Pancreas (tissue), 8 donors: ENCODE results near the gene ISG20L2. TPM values are rescaled to one million over a fixed set of nuclear protein-coding genes. Genes with fewer than 3 reads are reported as not detected.

Experiments
- polyA plus RNA-seq, 2 donors: library from polyadenylated mRNA; stranded (reverse); fragments of 200-250 nt; gene quantifications; one replicate each; pipeline ENCODE4 v1.2.3, GENCODE V29; 2013
- total RNA-seq, 6 donors: library from RNA; stranded (reverse); fragmentation: NEBNext Ultra II Directional in 4 of 6; extraction: Animal tissue kit (Norgen Biotek cat#: 25700) in 4 of 6; gene quantifications; one replicate each; pipeline versions ENCODE4 v1.2.1 to v1.2.4, GENCODE V29; 2021 to 2023
- donor health status: healthy with polysubstance abuse.
- donor health status: DM: no; HTN: no; CAD: no; lungs with moderate emphysema.
- donor health status: DM: no; HTN: no; CAD: no.
- donor health status: Bipolar disorder and iron deficiency.
- donor health status: DM: yes; HTN: yes; CAD: no.
- donor health status: DM: no; HTN: no; CAD: no.
- donor health status: DM: no; HTN: no; CAD: no.
- donor health status: DM: yes; HTN: yes; CAD: no.

Gene ISG20L2
- total and polyA plus RNA-seq, 8 donors: 5.2 to 13.2 (median 8.3) TPM

Other genes with a start within 250 kb of the ISG20L2 start
- 10 to 100 TPM; 19.1 to 31.8 (median 26.2) TPM for gene MEF2D, start 228.0 kb downstream of the ISG20L2 start, total RNA-seq
- gene MEF2D, start 228.0 kb downstream of the ISG20L2 start, polyA plus RNA-seq: 10 to 100 TPM; 15.7 to 20.0 TPM
- gene IQGAP3, start 156.2 kb downstream of the ISG20L2 start, total RNA-seq: under 1 TPM in 5 of 6 donors, not detected in 1; 0.04 to 0.90 (median 0.32) TPM
- under 1 TPM; 0.02 to 0.23 TPM for gene IQGAP3, start 156.2 kb downstream of the ISG20L2 start, polyA plus RNA-seq
- gene TTC24, start 149.0 kb downstream of the ISG20L2 start, total RNA-seq: not detected
- not detected for gene TTC24, start 149.0 kb downstream of the ISG20L2 start, polyA plus RNA-seq
- gene NAXE, start 137.0 kb downstream of the ISG20L2 start, total RNA-seq: 10 to 100 TPM; 23.9 to 38.5 (median 36.1) TPM
- gene NAXE, start 137.0 kb downstream of the ISG20L2 start, polyA plus RNA-seq: 10 to 100 TPM; 35.0 to 60.4 TPM
- gene GPATCH4, start 127.3 kb downstream of the ISG20L2 start, total RNA-seq: 10 to 100 TPM in 3 of 6 donors, 1 to 10 TPM in 3; 6.4 to 16.0 (median 11.4) TPM
- gene GPATCH4, start 127.3 kb downstream of the ISG20L2 start, polyA plus RNA-seq: 10 to 100 TPM; 14.4 to 16.9 TPM
- gene HAPLN2, start 109.4 kb downstream of the ISG20L2 start, total RNA-seq: not detected
- gene HAPLN2, start 109.4 kb downstream of the ISG20L2 start, polyA plus RNA-seq: under 1 TPM; 0.38 to 0.46 TPM
- gene BCAN, start 86.6 kb downstream of the ISG20L2 start, total RNA-seq: under 1 TPM in 1 of 6 donors, not detected in 5; 0.12 TPM
- not detected for gene BCAN, start 86.6 kb downstream of the ISG20L2 start, polyA plus RNA-seq
- gene NES, start 51.4 kb downstream of the ISG20L2 start, total RNA-seq: 1 to 10 TPM; 1.1 to 7.6 (median 3.4) TPM
- 1 to 10 TPM; 3.5 to 7.0 TPM for gene NES, start 51.4 kb downstream of the ISG20L2 start, polyA plus RNA-seq
- gene CRABP2, start 23.2 kb downstream of the ISG20L2 start, total RNA-seq: 1 to 10 TPM in 3 of 6 donors, under 1 TPM in 3; 0.38 to 5.0 (median 1.2) TPM
- 1 to 10 TPM; 3.3 to 4.0 TPM for gene CRABP2, start 23.2 kb downstream of the ISG20L2 start, polyA plus RNA-seq
- gene METTL25B, start 297 bp downstream of the ISG20L2 start, total RNA-seq: 10 to 100 TPM; 16.8 to 22.6 (median 18.2) TPM
- gene METTL25B, start 297 bp downstream of the ISG20L2 start, polyA plus RNA-seq: 10 to 100 TPM; 56.0 to 64.9 TPM
- 10 to 100 TPM; 39.8 to 57.8 (median 43.6) TPM for gene MRPL24, start 12.3 kb upstream of the ISG20L2 start, total RNA-seq
- gene MRPL24, start 12.3 kb upstream of the ISG20L2 start, polyA plus RNA-seq: 10 to 100 TPM; 64.5 to 68.6 TPM
- 100 to 1,000 TPM in 1 of 6 donors, 10 to 100 TPM in 5; 43.5 to 112 (median 64.2) TPM for gene HDGF, start 22.9 kb upstream of the ISG20L2 start, total RNA-seq
- 10 to 100 TPM; 58.5 to 87.4 TPM for gene HDGF, start 22.9 kb upstream of the ISG20L2 start, polyA plus RNA-seq
- gene PRCC, start 38.8 kb upstream of the ISG20L2 start, total RNA-seq: 10 to 100 TPM; 18.5 to 34.7 (median 20.3) TPM
- gene PRCC, start 38.8 kb upstream of the ISG20L2 start, polyA plus RNA-seq: 10 to 100 TPM; 31.4 to 41.6 TPM
- gene SH2D2A, start 88.1 kb upstream of the ISG20L2 start, total RNA-seq: 1 to 10 TPM in 2 of 6 donors, under 1 TPM in 4; 0.16 to 1.5 (median 0.71) TPM
- 1 to 10 TPM in 1 of 2 donors, under 1 TPM in 1; 0.40 to 1.3 TPM for gene SH2D2A, start 88.1 kb upstream of the ISG20L2 start, polyA plus RNA-seq
- gene INSRR, start 130.4 kb upstream of the ISG20L2 start, total RNA-seq: under 1 TPM; 0.03 to 0.47 (median 0.09) TPM
- gene INSRR, start 130.4 kb upstream of the ISG20L2 start, polyA plus RNA-seq: under 1 TPM; 0.94 to 0.99 TPM
- under 1 TPM; 0.20 to 0.79 (median 0.35) TPM for gene NTRK1, start 132.1 kb upstream of the ISG20L2 start, total RNA-seq
- 1 to 10 TPM in 1 of 2 donors, under 1 TPM in 1; 0.99 to 1.1 TPM for gene NTRK1, start 132.1 kb upstream of the ISG20L2 start, polyA plus RNA-seq
- gene PEAR1, start 165.0 kb upstream of the ISG20L2 start, total RNA-seq: 1 to 10 TPM; 1.7 to 5.6 (median 2.8) TPM
- gene PEAR1, start 165.0 kb upstream of the ISG20L2 start, polyA plus RNA-seq: 1 to 10 TPM; 6.6 to 7.1 TPM
- gene LRRC71, start 191.9 kb upstream of the ISG20L2 start, total RNA-seq: not detected
- under 1 TPM; 0.30 to 0.59 TPM for gene LRRC71, start 191.9 kb upstream of the ISG20L2 start, polyA plus RNA-seq